GM23338 (cell line): ENCODE results near the gene CHST14.

Source experiments
- CTCF ChIP-seq, 2 experiments: fragments of 200-600 bp in 1 of 2; sonication (generic) in 1 of 2; conservative IDR thresholded peaks; 2 replicates each; pipeline versions ENCODE4 v1.5.1 to v1.6.1; 2016 to 2017; ENCODE audit warnings: antibody characterized with exemption in 2 of 2, low read depth in 2 of 2, mild to moderate bottlenecking in 2 of 2, moderate library complexity in 1 of 2
- EZH2 ChIP-seq: fragments of 200-600 bp; sonication (generic); IDR thresholded peaks from one replicate; pipeline ENCODE4 v1.8.0; 2017; ENCODE audit warnings: antibody characterized with exemption, mild to moderate bottlenecking, low read depth; ENCODE audit not compliant: unreplicated experiment
- POLR2AphosphoS5 ChIP-seq: IDR thresholded peaks from 2 replicates; pipeline ENCODE4 v1.6.1; 2016; ENCODE audit warnings: antibody characterized with exemption, low read depth
- REST ChIP-seq: IDR thresholded peaks from one replicate; pipeline ENCODE4 v1.6.1; 2018; ENCODE audit warnings: antibody characterized with exemption; ENCODE audit not compliant: unreplicated experiment

GRCh38 chr15:40466426-40467260, 4.1 kb upstream of the CHST14 start:
- TF ChIP-seq EZH2 (no peak), CTCF (conservative IDR thresholded peaks at IDR 0.05; ENCODE audit: low read depth in 2 of 2) (no peak), REST (no peak), POLR2AphosphoS5 (no peak)
